ENCODE measurements around the gene ZKSCAN5. TPM values are rescaled to one million over a fixed set of nuclear protein-coding genes. Genes with fewer than 3 reads are reported as not detected.

ZKSCAN5 gene
- total RNA-seq, 4 donors from 2014 or later: 9.6 to 11.2 (median 10.5) TPM

Other genes starting within 250 kb of the ZKSCAN5 start
- gene MYH16, start 231.8 kb upstream of the ZKSCAN5 start, total RNA-seq: not detected
- gene ARPC1A, start 178.8 kb upstream of the ZKSCAN5 start, total RNA-seq: 100 to 1,000 TPM in 2 of 4 donors, 10 to 100 TPM in 2; 83.1 to 105 (median 99.8) TPM
- gene ARPC1B, start 129.9 kb upstream of the ZKSCAN5 start, total RNA-seq: 100 to 1,000 TPM; 101 to 153 (median 134) TPM
- 100 to 1,000 TPM in 2 of 4 donors, 10 to 100 TPM in 2; 85.9 to 116 (median 99.9) TPM for gene PDAP1, start 96.1 kb upstream of the ZKSCAN5 start, total RNA-seq
- 10 to 100 TPM; 61.8 to 82.0 (median 66.2) TPM for gene BUD31, start 95.7 kb upstream of the ZKSCAN5 start, total RNA-seq
- 10 to 100 TPM in 1 of 4 donors, 1 to 10 TPM in 3; 5.3 to 10.2 (median 7.6) TPM for gene PTCD1, start 65.9 kb upstream of the ZKSCAN5 start, total RNA-seq
- 10 to 100 TPM; 19.1 to 25.3 (median 20.8) TPM for gene CPSF4, start 65.7 kb upstream of the ZKSCAN5 start, total RNA-seq
- gene ATP5MF, start 38.5 kb upstream of the ZKSCAN5 start, total RNA-seq: 100 to 1,000 TPM; 487 to 697 (median 507) TPM
- gene ZNF789, start 31.8 kb upstream of the ZKSCAN5 start, total RNA-seq: 1 to 10 TPM; 2.5 to 6.2 (median 3.0) TPM
- 10 to 100 TPM; 26.6 to 37.9 (median 32.7) TPM for gene ZNF394, start 4.4 kb upstream of the ZKSCAN5 start, total RNA-seq
- gene FAM200A, start 47.5 kb downstream of the ZKSCAN5 start, total RNA-seq: 1 to 10 TPM; 2.1 to 3.8 (median 3.3) TPM
- gene ZNF655, start 54.0 kb downstream of the ZKSCAN5 start, total RNA-seq: 100 to 1,000 TPM in 3 of 4 donors, 10 to 100 TPM in 1; 92.3 to 140 (median 112) TPM
- gene TMEM225B, start 93.6 kb downstream of the ZKSCAN5 start, total RNA-seq: under 1 TPM in 2 of 4 donors, not detected in 2; 0.32 to 0.57 TPM
- gene ZSCAN25, start 112.3 kb downstream of the ZKSCAN5 start, total RNA-seq: 10 to 100 TPM; 12.1 to 17.1 (median 14.2) TPM
- gene CYP3A5, start 175.3 kb downstream of the ZKSCAN5 start, total RNA-seq: 1 to 10 TPM in 3 of 4 donors, under 1 TPM in 1; 0.91 to 4.6 (median 2.3) TPM
- under 1 TPM in 2 of 4 donors, not detected in 2; 0.26 to 0.34 TPM for gene CYP3A7, start 230.5 kb downstream of the ZKSCAN5 start, total RNA-seq

All from esophagus muscularis mucosa (tissue), 4 donors.